ENCODE results near the gene ZNF664. TPM values are rescaled to one million over a fixed set of nuclear protein-coding genes. Genes with fewer than 3 reads are reported as not detected.
A peak's percentile ranks its signal among the peaks of the same experiment; 100 is the strongest.

The ZNF664 gene
- total RNA-seq, 1 experiment from 2014 or later: 80.8 TPM

DNA sequence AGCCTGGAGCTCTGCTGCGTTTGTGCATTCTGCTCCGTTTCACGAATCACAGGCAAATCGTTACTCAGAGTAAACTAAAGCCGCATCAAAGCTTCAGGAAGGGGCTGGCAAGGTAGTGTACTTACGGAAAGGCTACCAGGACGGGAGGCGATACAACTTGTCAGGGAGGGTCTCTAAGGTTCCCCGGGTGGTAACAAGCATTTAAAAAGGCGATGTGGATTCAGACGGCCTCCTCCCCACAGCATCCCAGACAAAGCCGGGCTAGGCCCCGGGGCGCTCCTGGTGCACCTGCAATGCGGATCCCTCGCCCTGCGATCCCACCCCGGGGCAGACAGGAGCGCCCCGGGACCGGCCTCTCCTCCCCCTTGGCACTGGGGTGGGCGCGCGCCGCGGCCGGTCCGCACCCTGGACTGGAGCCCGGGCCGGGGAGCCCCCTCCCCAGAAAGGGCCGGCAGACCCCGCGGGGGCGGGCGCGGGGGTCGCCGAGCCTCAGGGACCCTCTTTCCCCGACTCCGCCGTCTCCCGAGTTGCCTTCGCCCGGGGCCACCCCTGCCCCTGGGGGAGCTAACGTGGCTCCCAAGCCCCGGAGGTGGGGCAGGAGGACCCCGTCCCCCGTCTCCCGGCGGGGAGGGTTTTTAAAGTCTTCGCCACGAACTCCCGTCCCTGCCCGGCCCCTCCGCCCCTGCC is 1.1 kb upstream of the ZNF664 start:
- DNase-seq (peak; percentile 72), ATAC-seq (peak; percentile 12)
- no peaks in the 10 kb centered on the region for H3K9me2 ChIP-seq (replicated peaks; ENCODE audit: low read length)
- CTCF ChIA-PET: no interaction called here
- H3K79me2 ChIP-seq (ENCODE audit: low read length): peaks cover 74% of the 10 kb centered on the region
- H3K4me3 ChIP-seq (ENCODE audit: low read length): peak overlapping the region; percentile 73
- H3K27ac ChIP-seq (ENCODE audit: low read length): peak overlapping the region; percentile 4
- peak overlapping the region; percentile 85 for H3K4me2 ChIP-seq (ENCODE audit: low read length)
- H2AFZ ChIP-seq (ENCODE audit: low read length): peak overlapping the region; percentile 46
- intact Hi-C loops (cut with micrococcal nuclease): no loop called here
- BruUV-seq (replicated peaks): no TSS peak
- TF ChIP-seq EZH2phosphoT487 (IDR thresholded peaks at IDR 0.05; ENCODE audit: borderline replicate concordance, low read length) (no peak), EZH2 (IDR thresholded peaks at IDR 0.05; ENCODE audit: low read length, unreplicated experiment) (no peak)
- TF ChIP-seq, protein P1, sequence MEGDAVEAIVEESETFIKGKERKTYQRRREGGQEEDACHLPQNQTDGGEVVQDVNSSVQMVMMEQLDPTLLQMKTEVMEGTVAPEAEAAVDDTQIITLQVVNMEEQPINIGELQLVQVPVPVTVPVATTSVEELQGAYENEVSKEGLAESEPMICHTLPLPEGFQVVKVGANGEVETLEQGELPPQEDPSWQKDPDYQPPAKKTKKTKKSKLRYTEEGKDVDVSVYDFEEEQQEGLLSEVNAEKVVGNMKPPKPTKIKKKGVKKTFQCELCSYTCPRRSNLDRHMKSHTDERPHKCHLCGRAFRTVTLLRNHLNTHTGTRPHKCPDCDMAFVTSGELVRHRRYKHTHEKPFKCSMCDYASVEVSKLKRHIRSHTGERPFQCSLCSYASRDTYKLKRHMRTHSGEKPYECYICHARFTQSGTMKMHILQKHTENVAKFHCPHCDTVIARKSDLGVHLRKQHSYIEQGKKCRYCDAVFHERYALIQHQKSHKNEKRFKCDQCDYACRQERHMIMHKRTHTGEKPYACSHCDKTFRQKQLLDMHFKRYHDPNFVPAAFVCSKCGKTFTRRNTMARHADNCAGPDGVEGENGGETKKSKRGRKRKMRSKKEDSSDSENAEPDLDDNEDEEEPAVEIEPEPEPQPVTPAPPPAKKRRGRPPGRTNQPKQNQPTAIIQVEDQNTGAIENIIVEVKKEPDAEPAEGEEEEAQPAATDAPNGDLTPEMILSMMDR (conservative IDR thresholded peaks at IDR 0.05; ENCODE audit: low read depth, low read length): no peak
- no peaks in the 10 kb centered on the region for H3K9me3 ChIP-seq (ENCODE audit: low read length)
- H3F3A ChIP-seq (ENCODE audit: low read length, unreplicated experiment): peaks cover 7% of the 10 kb centered on the region
- no peaks in the 10 kb centered on the region for H3K27me3 ChIP-seq (ENCODE audit: low read length)
- H3K36me3 ChIP-seq (ENCODE audit: low read depth, low read length): peaks cover 15% of the 10 kb centered on the region; the same call in 1 of the 2 replicates
- H3K4me1 ChIP-seq (ENCODE audit: insufficient read depth, low read length): peaks cover 48% of the 10 kb centered on the region
- POLR2A ChIA-PET (ENCODE audit: unreplicated experiment): no interaction called here
- H3K9ac ChIP-seq (ENCODE audit: low read length): peak overlapping the region; percentile 72
- peaks cover 22% of the 10 kb centered on the region for H4K20me1 ChIP-seq (ENCODE audit: low read length)

DNA sequence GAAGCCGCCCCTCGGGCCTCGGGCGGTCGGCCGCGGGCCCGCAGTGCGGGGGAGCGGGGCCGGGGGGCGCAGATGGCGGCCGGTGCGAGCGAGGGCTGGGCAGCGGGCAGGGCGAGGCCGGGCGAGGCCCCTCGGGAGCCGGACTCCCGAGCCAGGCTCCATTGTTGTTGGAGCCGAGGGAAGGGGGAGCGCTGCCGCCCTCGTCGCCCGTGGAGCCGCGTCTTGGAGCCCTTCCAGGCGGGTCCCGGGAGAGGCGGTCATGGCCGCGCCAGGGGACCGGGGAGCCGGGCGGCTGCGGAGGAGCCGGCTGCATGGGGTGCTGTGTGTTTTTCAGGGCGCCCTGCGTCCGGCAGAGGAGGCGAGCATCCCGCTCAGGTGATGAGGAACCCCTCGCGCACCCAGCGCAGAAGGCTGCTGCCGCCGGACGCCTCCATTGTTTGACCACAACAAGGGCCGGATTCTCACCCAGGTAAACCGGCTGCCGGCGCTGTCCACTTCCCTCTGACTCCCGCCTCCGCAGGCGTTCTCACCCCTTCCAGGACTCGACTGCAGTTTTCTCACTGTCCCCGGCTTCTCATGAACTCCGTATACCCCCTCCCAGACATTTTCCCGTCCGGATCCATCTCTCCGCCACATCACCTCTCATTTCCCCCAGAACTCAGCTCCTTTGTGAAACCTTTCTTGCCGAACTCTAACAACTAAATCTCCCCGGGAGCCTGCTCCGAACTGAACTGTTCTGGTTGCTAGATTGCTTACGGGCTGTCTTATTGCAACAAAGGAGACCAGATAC is 732 bp downstream of the ZNF664 start:
- Histone ChIP-seq H2AFZ (ENCODE audit: low read length) (peak overlapping the region; percentile 61), H3K79me2 (ENCODE audit: low read length) (peaks cover 60% of the 10 kb centered on the region), H3K36me3 (ENCODE audit: low read depth, low read length) (peaks cover 14% of the 10 kb centered on the region; the same call in 1 of the 2 replicates), H3K9me2 (replicated peaks; ENCODE audit: low read length) (no peaks in the 10 kb centered on the region), H3K4me3 (ENCODE audit: low read length) (peak overlapping the region; percentile 85), H3K4me1 (ENCODE audit: insufficient read depth, low read length) (peaks cover 34% of the 10 kb centered on the region), H3K27me3 (ENCODE audit: low read length) (no peaks in the 10 kb centered on the region), H3K9ac (ENCODE audit: low read length) (peak overlapping the region; percentile 57), H3K27ac (ENCODE audit: low read length) (no peak overlapping the region), H3K4me2 (ENCODE audit: low read length) (peak overlapping the region; percentile 90), H3K9me3 (ENCODE audit: low read length) (no peaks in the 10 kb centered on the region), H4K20me1 (ENCODE audit: low read length) (peaks cover 15% of the 10 kb centered on the region), H3F3A (ENCODE audit: low read length, unreplicated experiment) (peaks cover 4% of the 10 kb centered on the region)
- ChIA-PET POLR2A (ENCODE audit: unreplicated experiment) (interaction anchor here (0.6 kb wide), 1 partner anchor 303 kb away, joined by 4 read pairs; no protein-coding TSS in a partner anchor), CTCF (no interaction called here)
- no TSS peak for BruUV-seq (replicated peaks)
- intact Hi-C loops (cut with micrococcal nuclease): loop anchor here (1.0 kb wide), 1 partner anchor 68 kb away; no protein-coding TSS in a partner anchor
- peak; percentile 53 for DNase-seq
- ATAC-seq: peak; percentile 3
- TF ChIP-seq, protein P1 (conservative IDR thresholded peaks at IDR 0.05; ENCODE audit: low read depth, low read length): no peak
- no peak for TF ChIP-seq EZH2phosphoT487 (IDR thresholded peaks at IDR 0.05; ENCODE audit: borderline replicate concordance, low read length)
- no peak for TF ChIP-seq EZH2 (IDR thresholded peaks at IDR 0.05; ENCODE audit: low read length, unreplicated experiment)
